COLO829 (cell line): ENCODE data around the gene COQ2.
"Not testable (repeated sequence)": the region's sequence is repeated elsewhere in the genome, so short reads cannot be mapped to it uniquely, and the experiment has no call there.

Source experiments
- DNase-seq: peaks from one replicate; pipeline ENCODE4 v3.0.0; 2012; ENCODE audit warnings: low spot score

Gene COQ2

GRCh38 chr4:83247415-83248357 lies 36.9 kb downstream of the COQ2 start:
- DNase-seq: no peak

DNA sequence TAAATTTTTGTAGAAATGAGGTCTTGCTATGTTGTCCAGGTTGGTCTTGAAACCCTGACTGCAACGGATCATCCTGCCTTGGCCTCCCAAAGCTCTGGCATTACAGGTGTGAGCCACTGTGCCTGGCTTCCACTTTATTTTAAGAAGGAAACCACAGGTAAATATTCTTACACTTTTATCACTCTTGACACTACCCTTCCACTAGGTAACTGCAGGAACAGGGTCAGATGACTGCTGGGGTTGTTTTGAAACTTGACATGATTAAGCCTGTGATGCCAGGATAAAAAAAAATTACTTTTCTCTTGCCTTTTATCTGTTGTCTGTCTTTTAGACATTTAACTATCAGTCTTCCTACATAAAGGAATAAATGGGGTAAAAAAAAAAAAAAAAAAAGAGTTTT lies 43.5 kb downstream of the COQ2 start:
- no peak for DNase-seq

DNA sequence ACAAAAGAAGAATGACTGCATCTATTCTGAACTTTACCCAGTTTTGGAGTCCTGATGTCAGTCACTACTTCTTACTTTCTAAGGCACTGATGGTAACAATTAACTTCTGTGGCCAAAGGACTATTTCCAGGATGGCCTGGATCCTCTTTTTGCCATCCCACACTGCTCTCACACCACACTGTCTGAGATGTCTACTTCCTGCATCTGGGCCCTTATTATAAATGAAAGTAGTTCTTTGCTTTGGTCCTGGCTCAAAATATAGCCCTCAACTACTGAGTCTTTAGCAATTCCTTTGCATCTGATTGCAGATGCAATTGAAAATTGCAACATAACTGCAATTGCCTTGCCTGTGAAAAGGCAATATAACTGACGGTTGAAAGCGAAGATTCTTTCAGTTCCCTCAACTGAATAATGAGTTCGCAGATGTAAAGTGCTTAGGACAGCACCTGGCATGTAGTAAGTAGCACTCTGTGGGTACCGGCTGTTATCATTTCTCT lies 44.2 kb downstream of the COQ2 start:
- DNase-seq: no peak

DNA sequence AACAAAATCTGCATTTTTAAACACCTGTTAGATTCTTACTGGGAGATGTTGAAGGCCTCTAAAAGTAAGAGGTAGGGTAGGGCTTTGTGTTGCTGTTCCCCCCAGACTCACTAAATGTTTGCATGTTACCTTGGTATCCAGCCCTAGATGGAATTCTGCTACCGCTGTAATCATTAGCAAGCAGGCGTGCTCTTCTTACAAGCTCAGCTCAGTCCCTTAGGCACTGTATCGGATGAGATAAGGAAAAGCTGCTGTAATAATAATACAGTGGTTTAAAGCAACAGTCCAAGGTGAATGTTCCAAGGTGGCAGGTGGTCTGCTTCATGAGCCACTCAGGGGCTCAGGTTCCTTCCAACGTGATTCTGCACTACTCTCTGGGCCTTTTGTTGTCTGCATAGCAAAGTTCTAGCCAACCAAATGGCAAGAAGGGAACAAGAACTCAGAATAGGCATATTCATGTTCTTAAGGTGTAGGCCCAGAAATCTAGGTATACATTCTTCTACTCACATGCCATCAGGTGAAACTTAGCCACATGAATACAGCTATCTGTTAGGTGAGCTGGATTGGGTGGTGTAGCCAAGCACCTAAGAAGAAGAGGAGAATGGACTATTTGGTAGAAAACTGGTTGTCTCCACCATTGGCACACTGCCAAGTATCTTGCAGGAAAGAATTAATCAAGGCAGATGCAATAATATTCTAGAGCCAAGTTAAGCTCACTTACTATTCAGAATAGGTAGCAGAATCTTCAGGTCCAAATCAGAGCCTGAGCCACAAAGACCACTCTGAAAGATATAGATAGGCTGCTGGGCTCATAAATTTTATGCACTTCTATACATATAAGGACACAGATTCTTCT lies 46.0 kb downstream of the COQ2 start:
- no peak for DNase-seq

DNA sequence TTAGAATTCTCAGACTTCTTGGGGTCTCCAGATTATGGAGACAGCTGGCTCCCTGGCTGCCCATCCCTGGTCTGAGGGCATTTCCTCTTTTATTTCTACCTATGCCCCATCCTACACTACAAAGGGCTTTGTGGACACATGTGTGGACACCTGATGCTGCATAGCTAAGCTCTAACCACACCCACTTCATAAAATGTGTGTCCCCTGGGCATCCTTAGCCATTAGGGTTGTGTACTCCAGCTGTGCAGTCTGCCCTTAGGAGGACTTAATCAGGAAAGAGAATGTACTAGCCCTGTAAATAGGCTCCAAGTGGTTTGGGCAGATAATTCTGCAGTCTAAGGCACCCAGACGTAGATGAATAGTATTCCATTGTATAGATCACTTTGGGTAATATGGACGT lies 47.0 kb downstream of the COQ2 start:
- DNase-seq: no peak

DNA sequence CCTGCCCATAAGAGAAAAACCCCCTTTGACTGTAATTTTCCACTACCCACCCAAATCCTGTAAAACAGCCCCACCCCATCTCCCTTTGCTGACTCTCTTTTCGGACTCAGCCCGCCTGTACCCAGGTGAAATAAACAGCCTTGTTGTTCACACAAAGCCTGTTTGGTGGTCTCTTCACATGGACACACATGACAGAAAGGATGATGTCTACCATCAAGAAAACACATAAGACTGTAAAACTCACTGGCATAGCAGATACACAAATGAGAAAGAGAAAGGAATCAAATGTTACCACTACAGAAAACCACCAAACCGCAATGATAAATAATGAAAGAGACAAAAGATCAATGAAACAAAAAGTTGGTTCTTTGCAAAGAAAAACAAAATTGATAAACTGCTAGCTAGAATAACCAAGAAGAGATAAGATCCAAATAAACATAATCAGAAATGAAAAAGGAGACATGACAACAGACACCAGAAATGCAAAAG lies 48.9 kb downstream of the COQ2 start:
- DNase-seq: not testable (repeated sequence)

- no peak for DNase-seq
Measured at GRCh38 chr4:83234902-83235644, 49.5 kb downstream of the COQ2 start.

- DNase-seq: not testable (repeated sequence)
Measured at GRCh38 chr4:83234387-83234786, 50.2 kb downstream of the COQ2 start.

DNA sequence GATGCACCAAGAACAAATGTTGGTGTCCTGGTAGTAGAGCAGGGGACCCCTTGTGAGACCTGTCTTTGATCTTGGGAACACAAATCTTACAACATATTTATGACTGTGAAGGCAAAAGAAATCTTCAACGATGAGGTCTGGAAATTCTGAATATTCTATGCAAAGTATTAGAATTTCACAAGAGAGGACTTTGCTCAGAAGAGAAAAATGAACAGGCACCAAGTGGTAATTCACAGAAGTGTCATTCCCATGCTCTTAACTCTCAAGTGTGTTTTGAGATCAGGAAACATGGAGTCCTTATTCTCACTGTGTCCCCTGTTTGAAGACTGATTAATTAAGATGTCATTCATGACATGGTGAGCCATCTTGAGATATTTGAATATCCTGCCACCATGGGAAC lies 52.5 kb downstream of the COQ2 start:
- DNase-seq: no peak

DNA sequence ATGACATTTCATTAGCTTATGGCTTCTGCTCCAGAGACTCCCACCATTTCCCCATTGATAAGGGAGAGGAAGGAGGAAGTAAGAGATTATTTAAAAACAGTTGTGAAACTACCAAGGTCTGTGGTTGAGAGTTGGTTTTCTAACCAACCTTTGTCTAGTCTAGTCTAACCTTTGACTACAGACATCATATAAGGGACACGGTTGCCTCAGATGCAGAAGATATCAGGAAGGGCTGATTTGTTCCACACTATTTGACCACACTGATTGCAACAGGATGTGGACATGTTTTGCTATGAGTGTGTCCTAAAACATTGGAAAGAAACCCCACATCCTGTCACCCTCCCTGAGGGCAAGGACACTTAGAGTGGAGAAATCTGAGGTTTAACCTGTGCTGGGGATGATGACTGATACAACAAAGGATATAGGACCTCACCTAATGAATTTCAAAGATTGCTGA lies 53.0 kb downstream of the COQ2 start:
- no peak for DNase-seq

DNA sequence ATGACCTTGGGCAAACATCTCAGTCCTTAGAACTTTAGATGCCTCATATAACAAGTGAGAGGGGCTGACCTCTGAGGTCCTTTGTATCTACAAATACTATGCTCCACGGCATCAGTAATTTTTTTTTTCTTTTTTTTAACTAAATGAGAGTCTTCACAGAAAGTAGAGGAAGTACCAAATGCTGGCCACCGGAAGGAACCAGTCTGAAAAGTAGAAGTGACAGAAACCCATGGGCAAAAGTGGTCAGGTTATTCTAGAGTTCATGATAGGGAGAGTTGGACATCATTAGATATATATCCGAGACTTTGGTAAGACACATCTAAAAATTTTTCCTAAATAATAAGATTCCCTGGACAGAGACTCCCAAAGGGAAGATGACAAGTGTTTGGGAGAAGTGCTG lies 53.7 kb downstream of the COQ2 start:
- DNase-seq: no peak

GRCh38 chr4:83229791-83230190 lies 54.8 kb downstream of the COQ2 start:
- no peak for DNase-seq

GRCh38 chr4:83228231-83228630 lies 56.4 kb downstream of the COQ2 start:
- DNase-seq: no peak

DNA sequence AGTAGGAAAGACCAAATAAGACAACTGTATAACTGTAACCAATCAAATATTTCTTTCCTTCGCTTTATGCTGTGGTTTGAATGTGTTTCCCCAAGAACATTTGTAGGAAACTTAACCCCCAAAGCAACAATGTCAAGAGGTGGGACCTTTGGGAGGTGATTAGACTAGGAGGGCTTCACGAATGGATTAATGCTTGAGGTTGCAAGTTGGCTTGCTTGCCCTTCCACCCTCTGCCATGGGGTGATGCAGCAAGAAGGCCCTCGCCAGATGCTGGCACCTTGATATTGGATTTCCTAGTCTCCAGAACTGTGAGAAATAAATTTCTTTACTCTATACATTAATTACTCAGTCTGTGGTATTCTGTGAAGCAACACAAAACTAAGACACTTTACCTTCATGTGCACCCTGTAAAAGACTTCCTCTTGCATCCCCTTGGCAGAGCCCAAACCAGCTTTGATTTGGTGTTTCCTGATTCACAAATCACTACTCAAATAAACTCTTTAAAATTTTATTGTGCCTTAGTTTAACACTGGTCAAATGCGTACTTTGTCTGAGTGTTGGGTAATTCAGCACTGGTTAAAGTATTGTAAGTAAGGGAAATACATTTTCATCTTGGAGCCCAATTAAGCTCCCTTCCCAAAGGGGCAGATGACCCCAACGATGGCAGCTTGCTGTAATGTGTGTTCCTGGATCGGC lies 59.9 kb downstream of the COQ2 start:
- DNase-seq: no peak

DNA sequence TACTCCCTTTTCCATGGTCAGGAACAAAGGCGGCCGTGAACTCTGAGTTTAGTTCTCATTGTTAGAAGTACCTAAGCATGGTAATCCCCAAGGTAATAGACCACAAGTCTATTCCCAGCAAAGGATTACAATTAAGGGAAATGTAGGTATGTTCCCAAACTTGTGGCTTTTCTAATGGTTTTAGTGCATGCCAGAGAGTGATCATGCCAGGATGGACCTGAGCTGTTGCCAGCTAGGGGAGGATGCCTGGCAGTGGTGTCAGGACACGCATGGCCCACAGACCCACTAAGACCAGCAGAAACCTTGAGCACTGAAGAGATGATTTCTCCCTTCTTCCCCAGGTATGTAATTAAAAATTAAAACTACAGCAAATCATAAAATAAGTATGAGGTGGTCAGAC lies 60.8 kb downstream of the COQ2 start:
- DNase-seq: no peak

DNA sequence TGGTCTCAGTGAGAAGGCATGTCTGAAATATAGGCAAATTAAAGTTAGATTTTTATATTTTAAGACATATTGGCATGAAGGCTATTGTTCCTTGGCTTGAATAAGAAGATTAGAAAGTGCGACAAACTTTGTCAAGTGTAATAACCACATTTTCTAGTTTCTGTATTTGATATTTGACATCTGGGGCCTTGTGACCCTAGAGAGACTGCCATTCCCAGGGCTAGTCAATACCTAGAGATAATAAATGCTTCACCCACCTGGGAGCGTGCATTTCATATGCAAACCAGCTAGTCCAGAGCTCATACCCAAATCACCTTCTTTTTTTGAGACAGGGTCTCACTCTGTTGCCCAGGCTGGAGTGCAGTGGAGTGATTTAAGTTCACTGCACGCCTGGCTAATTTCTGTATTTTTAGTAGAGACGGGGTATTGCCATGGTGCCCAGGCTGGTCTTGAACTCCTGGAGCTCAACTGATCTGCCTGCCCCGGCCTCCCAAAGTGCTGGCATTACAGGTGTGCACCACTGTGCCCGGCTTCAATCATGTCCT lies 62.6 kb downstream of the COQ2 start:
- DNase-seq: no peak

GRCh38 chr4:83219344-83220331 lies 65.0 kb downstream of the COQ2 start:
- peak; percentile 42 for DNase-seq

- no peak for DNase-seq
Measured at GRCh38 chr4:83217721-83218522, 66.7 kb downstream of the COQ2 start.
